ENCODE data around the gene PAPPA2.
"Not testable (repeated sequence)": the region's sequence is repeated elsewhere in the genome, so short reads cannot be mapped to it uniquely, and the experiment has no call there.

PAPPA2 gene

DNA sequence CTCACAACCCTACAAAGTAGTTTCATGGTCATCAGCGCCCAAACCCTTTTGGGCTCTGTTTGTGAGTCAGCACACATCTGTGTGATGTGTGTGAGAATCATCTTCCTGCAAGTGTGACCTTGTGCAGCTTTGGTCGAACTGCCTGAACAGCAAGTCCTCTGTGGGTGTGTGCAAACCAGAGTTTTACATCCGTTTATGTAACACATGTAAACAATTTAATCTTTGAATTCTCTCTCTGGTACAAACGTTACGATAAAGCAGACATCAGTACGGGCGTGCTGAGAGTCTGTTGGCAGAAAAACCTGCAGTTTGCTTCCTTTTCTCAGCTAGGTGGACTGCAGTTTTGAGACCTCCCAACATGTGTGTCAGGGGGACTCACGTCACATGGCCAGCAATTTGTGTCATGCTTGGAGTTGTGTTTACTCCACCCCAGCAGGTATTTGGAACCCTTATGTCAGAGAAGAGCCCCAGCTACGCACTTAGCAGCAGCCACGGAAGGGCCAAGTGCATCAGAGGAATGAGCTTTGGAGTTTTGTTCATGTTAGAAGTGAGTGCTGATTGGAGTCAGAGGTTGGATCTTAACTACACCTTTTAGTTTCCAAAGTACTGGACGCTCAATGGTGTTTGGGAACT, 230.8 kb downstream of the PAPPA2 start:
- DNase-seq (ENCODE audit: low spot score) = no peak

DNA sequence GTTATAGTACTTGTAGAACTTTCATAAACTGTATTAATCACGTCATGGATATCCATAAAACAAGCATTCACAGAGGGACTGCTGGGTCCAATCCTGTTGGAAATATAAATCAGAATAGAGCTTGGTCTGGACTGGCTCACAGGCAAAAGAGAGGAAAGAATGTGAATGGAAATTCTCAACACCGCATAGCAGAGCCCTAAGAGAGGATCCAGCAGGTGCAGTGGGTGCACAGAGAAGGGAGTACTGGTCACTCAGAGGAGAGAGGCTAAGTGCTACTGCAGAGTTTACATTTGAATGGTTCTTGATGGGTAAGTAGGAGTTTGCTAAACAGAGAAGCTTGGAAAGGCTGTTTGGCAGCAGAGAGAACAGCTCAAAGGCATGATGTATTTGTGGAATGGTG, 231.7 kb downstream of the PAPPA2 start:
- no peak for DNase-seq (ENCODE audit: low spot score)

DNA sequence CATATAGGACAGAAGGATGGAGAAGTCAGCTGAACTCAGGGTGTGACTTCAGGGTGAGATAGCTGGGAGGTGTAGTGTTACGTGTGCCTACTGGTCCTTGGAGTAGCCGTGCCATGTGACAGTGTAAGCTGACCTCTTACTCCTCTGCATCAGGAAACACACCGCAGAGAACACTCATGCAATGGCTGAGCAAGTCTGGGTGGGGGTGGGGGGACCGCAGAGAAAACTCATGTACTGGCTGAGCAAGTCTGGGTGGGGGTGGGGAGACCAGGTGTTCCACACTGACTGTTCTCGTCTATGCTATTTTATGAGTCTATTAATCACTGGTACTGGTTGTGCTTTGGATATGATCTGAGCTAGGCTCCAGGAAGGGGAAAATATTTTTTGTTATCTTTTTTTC, 233.1 kb downstream of the PAPPA2 start:
- no peak for DNase-seq (ENCODE audit: low spot score)

DNA sequence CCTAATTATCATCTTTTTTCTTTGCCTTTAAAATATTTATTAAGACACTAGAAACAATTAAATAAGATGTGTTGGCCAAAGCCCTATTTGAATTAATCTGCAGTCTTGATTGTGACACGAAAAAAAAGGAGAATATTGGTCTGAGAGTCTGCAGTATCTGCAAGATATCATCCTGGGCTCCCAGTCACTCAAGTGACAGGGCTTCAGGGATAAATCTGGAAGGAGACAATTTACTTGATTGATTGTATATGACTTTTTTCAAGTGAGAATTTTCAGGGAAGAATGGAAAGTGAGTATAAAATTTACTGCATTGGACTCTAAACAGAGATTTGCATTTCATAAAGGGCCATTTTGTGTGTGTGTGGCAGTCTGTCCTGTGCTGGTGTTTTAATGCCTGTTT, 233.7 kb downstream of the PAPPA2 start:
- no peak for DNase-seq (ENCODE audit: low spot score)

DNA sequence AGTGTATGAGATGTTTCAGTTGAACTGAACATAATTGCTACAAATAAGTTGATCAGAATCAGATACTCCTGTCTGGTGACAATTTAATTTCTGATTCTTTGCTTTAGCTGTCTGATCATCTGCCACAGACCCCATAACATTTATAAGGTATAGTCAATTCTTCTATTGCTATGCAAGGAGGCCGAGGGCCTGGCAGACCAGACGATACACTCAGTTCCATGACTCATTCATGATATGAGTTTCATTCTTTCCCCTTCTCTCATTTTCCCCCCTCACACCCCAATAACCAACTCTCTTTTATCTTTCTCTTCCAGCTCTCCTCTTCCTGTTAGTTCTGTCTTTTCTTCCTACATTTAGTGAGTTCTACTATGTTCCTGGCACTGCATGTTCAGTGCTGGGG, 236.8 kb downstream of the PAPPA2 start:
- no peak for DNase-seq (ENCODE audit: low spot score)

DNA sequence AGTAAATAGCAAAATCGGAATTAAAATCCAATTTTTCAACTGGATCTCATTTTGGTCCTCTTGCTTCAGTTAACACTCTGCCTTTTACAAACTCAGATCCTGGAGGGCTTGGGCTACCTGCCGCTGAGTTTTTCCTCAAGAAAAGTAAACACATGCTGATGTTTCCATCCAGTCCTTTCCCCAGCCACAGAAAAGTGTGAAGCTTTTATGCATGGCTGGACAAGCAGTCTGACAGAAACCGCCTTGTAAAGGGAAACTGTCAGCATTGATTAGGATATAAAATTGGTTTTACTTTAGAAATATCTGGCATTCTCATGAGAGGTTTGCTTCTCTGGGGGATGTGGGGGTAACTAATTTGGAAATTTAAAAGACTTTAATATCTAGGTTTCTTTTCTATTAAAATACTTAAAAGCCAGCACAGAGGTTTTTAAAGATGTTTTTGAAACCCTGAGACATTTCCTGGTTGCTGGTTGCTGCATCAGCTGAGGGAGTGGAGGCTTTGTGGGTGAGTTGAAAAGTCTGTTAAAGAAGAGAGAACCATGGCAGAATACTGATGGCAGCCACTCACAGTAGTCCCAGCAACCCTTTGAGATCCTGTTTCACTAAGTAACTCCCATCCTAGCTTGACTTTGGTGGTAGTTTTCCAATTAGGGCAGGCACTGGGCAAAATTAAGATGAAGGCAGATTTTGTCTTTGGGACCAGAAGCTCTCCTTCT, 238.3 kb downstream of the PAPPA2 start:
- DNase-seq (ENCODE audit: low spot score) = no peak

DNA sequence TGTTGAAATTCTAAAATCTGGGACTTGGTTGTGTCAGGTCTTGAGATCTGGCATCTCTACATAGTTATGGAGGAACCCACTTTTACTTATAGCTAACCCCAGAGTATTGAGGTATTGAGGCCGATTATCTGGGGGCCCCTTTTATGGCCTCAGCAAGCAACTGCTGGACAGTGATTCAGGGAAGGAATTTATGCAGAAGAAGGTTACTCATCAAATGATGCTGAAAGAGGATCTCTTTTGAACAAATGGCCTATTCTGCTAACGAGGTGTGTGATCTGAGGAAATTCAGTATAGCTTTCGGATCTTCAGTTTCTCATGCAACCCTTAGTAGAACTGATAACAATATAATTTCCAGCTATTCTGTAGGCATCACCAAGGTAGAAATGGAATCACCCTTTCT, 239.9 kb downstream of the PAPPA2 start:
- no peak for DNase-seq (ENCODE audit: low spot score)

DNA sequence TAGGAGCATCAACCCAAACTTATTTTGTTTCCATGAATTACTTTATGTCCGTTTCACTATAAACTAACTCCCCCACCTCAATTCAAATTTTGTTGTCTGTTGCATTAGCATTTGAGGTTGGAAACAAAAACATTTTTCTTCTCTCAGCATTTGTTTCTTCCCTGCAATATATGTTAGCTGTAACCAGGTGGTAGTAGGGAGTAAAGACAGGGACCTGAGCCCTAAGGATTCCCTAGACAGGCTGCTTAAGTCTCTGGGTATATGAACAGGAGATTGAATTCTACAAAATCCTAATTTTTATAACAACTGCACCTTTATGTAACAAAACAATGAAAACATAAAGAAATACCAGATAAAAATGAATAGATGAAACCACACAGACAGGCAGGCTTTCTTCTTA, 242.6 kb downstream of the PAPPA2 start:
- DNase-seq (ENCODE audit: low spot score) = no peak

DNA sequence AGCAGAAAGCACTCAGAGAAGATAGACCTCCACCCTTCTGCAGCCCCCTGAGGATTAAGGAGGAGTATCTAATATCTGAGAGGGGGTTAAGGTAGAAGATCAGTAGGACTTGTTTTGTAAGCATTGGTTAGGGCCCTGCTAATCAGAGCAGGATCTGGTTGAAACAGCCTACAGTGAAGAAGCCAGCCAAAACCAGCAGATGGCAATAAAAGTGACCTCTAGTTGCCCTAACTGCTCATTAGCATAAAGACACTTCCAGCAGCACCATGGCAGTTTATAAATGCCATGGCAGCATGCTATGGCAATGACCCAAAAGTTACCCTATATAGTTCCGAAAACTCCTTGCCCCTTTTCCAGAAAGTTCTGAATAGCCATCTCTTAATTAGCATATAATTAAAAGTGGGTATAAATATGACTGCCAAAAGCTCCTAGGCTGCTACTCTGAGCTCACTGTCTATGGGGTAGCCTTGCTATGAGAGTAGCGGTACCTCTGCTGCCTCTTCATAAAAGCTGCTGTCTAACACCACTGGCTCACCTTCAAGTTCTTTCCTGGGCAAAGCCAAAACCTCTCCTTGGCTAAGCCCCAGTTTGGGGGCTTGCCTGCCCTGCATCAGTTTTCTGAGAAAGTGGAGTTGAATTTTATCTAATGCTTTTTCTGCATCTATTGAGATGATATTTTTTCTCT, 254.2 kb downstream of the PAPPA2 start:
- no peak for DNase-seq (ENCODE audit: low spot score)

DNA sequence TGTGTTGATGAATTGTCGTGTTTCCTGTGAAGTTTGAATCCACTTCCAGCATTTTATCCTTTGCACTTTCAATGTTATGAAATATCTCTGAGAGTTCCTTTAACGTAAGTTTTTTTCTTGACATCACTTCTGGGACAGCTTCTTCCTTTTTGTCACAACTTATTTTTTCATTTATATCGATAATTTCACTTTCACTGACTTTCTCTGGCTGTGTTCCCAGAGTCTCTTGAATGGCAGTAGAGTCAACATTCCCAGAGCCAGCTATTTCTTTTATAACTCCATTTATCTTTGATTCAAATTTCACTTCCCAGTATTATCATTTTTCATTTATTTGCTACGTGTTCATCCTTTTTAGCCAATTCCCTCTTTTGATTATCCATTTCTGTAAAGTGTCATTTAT, 256.5 kb downstream of the PAPPA2 start:
- no peak for DNase-seq (ENCODE audit: low spot score)

DNA sequence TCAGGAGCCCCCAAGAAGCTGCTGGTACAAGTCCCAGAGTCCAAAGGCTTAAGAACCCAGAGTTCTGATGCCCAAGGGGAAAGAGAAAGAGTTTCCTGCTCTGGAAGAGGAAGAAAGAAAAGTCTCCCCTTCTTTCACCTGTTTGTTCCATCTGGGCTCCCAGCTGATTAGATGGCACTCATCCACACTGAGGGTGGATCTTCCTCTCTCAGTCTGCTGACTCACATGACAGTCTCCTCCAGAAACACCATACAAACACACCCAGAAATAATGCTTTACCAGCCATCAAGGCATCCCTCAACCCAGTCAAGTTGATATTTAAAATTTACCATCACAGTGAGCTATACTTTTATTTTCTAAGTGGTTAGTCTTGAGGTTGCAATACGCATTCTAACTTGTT, 257.9 kb downstream of the PAPPA2 start:
- no peak for DNase-seq (ENCODE audit: low spot score)

DNA sequence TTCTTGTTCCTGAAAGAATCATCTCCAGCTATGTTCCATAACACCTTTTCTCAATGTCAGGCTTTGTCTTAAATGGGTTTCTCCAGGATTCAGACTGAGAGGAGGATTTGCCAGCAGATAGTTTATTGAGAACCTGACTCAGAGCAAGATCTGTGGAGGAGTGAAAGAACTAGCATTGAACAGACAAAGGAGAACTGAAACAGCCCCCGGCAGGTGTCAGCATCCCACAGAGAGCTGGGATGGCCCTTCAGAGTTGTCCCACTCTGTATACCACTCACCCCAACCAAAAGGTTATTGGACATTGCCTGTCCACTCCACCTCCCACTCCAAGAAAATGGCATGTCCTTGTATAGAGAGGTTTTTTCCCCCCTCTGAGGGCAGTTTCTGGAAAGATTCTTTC, 270.7 kb downstream of the PAPPA2 start:
- DNase-seq (ENCODE audit: low spot score) = no peak

DNA sequence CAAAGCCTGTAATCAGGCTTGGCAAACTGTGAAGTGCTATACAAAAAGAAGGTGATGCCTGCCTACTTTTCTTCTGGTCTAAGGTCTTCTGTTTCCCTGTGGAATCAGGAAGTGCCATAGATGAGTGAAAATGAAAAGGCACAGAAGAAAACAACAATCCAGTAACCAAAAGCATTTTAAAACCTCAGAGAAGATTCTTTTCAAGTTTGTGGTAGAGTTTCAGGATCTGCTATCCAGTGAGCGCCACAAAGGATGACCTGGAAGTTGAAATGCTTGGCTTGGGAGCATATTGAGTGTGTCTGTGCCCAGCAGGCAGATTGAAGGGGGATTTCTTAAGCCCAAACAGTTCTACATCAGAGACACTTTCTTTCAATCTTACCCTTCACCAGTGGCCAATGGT, 272.2 kb downstream of the PAPPA2 start:
- no peak for DNase-seq (ENCODE audit: low spot score)

DNA sequence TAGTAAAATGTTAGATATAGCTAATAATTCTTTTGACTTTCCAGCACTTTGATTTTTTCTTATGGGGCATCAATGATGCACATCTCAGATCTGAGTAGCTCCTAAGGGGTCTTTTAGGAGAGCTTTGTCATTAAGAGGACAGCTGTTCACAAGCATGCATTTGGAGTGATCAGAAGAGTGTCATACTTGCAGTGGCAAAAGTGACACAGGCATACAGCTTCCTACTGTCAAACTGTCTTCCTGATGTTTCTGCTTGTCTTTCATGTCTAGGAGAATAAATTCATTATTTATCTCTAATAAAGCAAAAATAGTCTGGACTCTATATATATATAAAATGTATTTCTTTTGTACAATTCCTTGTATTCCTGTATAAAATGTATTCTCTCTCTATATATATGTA, 273.0 kb downstream of the PAPPA2 start:
- DNase-seq (ENCODE audit: low spot score) = no peak

DNA sequence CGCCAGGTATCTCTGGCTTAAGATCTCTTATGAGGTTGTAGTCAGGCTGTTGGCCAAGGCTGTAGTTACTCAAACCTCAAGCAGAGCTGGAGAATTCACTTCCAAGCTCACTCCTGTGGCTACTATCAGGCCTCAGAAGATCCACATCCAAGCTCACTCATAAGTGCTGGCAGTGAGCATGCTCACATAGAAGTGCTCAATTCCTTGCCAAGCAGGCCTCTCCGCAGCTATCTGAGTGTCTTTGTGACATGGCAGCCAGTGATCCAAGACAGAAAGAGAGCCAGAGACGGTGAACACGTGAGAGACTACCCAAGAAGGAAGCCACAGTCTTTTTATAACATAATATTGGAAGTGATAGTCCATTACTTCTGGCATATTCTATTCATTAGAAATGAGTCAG, 278.2 kb downstream of the PAPPA2 start:
- DNase-seq (ENCODE audit: low spot score) = no peak

DNA sequence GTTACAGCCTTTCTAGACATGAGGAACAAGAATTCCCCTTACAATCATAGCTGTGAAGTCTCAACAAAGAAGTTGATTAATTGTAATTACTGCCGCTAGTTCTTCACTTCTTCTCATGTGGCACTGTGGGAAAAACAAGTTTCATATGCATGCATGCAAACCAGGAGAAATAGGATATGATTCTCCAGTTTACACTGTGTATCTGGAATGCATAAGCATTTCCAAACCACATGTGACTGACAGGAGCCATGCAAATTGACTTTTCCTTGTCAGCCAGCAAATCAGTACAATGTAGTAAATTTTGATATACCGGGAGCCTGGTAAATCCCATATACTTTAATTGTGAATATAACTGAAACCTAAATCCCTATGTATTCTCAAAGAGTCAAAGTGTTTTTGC, 279.3 kb downstream of the PAPPA2 start:
- no peak for DNase-seq (ENCODE audit: low spot score)

DNA sequence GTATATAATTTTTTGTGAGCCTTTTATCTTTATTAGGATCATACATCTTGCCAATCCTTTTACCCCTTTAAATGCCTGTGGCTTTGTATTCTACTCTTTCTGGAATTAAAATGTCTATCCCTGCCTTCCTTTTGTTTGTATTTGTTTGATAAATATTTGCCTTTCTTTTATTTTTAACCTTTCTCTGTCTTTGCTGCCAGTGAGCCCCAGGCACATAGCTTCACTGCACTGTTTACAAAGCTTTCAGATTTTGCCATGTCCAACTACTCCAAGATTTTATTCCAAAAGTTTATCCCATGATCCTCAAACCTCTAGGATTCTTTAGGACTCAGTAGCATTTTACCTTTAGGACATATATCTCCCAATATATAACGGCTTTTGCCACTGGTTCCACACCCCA, 281.2 kb downstream of the PAPPA2 start:
- no peak for DNase-seq (ENCODE audit: low spot score)

DNA sequence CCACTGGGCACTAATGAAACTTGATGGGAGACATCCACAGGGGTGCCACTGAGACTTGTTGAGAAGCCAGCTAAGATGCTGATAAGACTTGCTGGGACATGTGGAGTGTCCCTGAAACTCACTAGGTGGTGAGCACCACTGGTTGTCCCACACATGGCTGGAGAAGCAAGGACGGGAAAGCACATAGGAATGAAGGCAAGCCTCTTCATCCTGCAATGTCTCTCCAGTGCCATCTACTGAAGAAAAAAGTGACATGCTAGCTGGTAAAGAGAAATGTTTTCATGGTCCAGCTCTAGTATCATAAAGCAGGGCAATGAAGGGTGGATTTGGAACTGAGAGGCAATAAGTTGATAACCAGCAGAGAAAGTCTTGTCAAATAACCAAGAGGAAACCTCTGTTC, 283.0 kb downstream of the PAPPA2 start:
- DNase-seq (ENCODE audit: low spot score) = no peak

DNA sequence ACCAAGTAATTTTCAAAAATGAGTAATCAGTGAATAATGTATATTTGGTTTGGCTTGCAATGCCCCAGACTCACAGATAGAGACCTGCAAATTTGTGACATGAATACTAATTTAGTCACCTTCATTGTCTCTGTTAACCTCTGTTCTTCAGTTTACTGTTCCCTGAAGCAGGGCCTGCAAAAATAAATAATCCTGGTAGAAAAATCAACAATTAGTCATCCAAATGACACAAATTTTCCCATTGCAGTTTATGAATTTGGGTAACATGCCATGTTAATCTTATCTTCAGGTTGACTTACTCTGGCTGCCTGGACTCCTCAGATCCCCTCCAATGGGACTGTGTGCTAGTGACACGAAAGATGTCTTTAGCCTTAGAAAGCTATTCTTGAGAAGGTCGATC, 289.5 kb downstream of the PAPPA2 start:
- DNase-seq (ENCODE audit: low spot score) = no peak

DNA sequence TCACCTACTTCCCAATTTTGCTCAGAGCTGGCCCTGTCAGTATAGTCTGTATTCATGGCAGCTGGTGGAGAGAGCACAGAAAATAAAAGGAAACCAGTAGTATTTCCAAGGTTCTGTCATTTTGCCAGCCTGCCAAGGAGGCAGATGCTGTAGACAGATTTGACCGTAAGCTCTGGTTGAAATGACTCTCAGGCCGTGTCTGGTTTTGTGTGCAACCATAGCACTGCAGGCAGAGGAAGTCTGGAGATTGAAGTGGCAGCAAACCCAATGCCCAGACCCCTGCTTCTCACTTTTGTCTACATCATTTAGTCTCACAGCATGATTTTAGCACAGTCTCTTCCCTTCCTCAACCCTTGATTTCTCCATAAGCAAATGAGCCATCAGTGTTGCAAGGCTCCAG, 291.7 kb downstream of the PAPPA2 start:
- DNase-seq (ENCODE audit: low spot score) = no peak

DNA sequence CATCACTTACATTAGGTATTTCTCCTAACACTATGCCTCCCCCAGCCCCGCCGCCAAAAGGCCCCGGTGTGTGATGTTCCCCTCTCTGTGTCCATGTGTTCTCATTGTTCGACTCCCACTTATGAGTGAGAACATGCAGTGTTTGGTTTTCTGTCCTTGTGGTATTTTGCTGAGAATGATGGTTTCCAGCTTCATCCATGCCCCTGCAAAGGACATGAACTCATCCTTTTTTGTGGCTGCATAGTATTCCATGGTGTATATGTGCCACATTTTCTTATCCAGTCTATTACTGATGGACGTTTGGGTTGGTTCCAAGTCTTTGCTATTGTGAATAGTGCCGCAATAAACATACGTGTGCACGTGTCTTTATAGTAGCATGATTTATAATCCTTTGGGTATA, 293.8 kb downstream of the PAPPA2 start:
- not testable (repeated sequence) for DNase-seq (ENCODE audit: low spot score)

DNA sequence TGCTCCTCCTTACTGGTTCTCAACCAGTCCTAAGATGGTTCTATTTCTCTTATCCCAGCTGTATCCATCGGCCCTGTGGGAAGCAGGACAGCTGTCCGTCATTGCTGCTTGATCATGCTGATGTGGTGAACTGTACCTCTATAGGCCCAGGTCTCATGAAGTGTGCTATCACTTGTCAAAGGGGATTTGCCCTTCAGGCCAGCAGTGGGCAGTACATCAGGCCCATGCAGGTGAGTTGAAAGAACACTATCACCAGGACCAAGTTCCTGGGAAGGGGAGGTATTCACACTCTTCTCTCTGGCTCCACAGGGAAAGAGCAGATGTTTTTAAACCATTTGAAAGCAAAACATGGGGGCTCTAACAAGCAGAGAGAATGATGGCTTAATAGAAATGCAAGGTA, 302.6 kb downstream of the PAPPA2 start:
- DNase-seq (ENCODE audit: low spot score) = no peak

DNA sequence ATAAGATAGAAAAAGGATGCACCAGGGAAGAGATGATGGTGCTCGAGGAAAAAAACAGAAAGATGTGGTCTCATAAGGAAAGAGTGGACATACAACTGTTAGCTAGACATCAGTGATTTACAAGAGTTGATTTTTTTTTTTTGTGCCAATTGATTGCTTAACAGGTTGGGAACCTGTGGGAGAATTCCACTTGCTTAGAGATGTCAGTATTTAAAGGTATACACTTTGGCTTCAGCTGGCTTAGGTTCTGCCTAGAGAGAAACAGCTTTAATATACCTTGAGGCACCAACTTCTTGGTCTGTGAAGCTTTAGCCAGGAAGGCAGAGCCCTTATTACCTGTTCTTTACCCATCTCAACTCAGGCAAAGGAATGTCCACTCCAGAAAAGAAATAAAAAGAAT, 303.8 kb downstream of the PAPPA2 start:
- DNase-seq (ENCODE audit: low spot score) = no peak

DNA sequence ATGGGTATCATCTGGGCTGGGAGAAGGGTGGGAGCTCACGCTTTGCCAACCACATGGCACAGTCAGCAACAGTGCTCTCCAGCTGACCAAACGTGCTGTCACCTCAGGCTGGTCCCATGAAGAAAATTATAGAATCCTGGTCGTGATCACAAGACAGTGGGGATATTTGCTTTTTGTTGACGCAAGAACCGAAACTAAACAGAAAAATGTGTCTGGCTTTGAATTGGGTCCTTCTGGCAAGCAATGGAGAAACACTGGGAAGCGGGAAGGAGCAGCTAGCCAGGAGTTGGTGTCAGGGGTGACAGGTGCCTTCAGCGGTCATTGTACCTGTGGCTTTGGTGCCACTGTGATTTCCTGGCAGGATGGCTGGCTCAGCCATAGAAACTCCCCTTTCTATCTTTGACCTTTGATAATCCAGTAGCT, 304.8 kb downstream of the PAPPA2 start:
- DNase-seq (ENCODE audit: low spot score) = no peak

Data from activated CD4-positive, alpha-beta T cell treated with anti-CD3 and anti-CD28 coated beads, Interleukin-2, Interleukin-4, amounts not matched to agents 100 ng/mL and 50 ng/mL, durations not matched to agents 16 hours and 8 hours (primary cell).